Prostate gland (tissue), 2 donors: Measurements from ENCODE around the gene ASIC2.

Source experiments
- POLR2A ChIP-seq: fragments of 450-650 bp; IDR thresholded peaks from one replicate; pipeline ENCODE4 v1.6.1; 2016; ENCODE audit warnings: antibody characterized with exemption, mild to moderate bottlenecking
- POLR2AphosphoS5 ChIP-seq: sonication (generic); formaldehyde crosslinking; IDR thresholded peaks from one replicate; pipeline ENCODE4 v1.6.1; 2017; ENCODE audit warnings: antibody characterized with exemption
- TF ChIP-seq, protein P1 (sequence below), 4 experiments: fragments of 200-600 bp in 2 of 4; fragments of 450-650 bp in 2 of 4; sonication (generic) in 2 of 4; IDR thresholded peaks; 1 replicate in 3 of 4; 2 replicates in 1 of 4; pipeline ENCODE4 v1.5.1; 2016 to 2019; ENCODE audit warnings: antibody characterized with exemption in 4 of 4, mild to moderate bottlenecking in 2 of 4, moderate library complexity in 2 of 4

DNA sequence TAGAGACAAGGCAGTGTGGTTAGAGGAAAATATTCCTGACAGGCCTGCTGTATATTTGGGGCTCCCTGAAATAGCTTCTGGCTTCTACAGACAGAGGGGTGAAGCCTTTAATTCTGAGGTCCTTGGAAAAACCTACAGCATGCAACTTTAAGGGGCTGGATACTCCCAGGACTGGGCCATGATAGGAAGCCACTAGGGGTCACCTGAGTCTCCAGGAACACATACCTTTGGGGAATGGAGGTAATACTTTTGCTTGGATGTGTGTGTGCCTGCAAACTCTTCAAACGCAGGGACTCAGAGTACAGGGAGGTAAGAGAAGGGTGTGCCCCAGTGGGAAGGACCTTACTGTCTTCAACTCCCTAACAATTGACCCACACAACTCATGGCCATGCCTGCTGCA is 4.1 kb downstream of the ASIC2 start:
- TF ChIP-seq, protein P1, sequence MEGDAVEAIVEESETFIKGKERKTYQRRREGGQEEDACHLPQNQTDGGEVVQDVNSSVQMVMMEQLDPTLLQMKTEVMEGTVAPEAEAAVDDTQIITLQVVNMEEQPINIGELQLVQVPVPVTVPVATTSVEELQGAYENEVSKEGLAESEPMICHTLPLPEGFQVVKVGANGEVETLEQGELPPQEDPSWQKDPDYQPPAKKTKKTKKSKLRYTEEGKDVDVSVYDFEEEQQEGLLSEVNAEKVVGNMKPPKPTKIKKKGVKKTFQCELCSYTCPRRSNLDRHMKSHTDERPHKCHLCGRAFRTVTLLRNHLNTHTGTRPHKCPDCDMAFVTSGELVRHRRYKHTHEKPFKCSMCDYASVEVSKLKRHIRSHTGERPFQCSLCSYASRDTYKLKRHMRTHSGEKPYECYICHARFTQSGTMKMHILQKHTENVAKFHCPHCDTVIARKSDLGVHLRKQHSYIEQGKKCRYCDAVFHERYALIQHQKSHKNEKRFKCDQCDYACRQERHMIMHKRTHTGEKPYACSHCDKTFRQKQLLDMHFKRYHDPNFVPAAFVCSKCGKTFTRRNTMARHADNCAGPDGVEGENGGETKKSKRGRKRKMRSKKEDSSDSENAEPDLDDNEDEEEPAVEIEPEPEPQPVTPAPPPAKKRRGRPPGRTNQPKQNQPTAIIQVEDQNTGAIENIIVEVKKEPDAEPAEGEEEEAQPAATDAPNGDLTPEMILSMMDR (IDR thresholded peaks at IDR 0.05): no peak
- no peak for TF ChIP-seq POLR2A
- TF ChIP-seq POLR2AphosphoS5: no peak
